ENCODE measurements around the gene TMEM117.
"Not testable (repeated sequence)": the region's sequence is repeated elsewhere in the genome, so short reads cannot be mapped to it uniquely, and the experiment has no call there.

Gene TMEM117

DNA sequence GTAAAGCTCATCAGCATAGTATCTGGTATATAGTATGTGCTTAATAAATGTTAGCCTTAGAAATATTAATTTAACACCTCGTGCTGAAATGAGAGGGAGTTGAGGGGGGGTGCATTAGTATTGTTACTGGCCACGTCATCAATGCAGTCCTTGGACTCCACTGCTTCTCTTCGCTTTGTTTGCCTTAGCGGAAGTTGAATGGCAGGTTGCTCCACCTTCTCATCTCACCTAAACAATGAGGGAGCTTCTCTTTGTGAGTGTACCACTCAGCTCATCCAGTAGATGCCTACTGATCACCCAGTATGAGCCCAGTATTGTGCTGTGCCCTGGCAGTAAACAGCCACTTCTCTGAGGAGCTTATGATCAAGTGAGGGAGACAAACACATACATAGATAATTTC, 4.5 kb downstream of the TMEM117 start:
- DNase-seq (ENCODE audit: low read depth in 2 of 2) = no peak

DNA sequence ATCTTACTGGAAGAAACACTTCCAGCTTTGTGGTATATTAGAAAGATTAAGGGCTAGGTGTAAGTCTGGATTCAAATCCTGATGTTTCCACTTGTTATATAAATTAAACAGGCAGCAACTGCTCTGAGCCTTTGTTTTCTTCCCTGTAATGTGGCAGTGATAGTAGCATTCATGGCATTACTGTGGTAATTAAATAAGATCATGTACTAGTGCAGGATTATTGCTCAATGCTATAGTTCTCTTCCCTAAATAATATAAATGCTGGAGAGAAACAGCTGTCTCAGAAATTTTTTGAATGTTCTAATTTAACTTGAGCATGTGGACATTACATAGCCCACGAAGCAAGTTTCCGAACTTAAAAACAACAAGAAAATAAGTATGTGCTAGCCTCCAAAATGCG, 5.4 kb downstream of the TMEM117 start:
- DNase-seq (ENCODE audit: low read depth in 2 of 2) = no peak

DNA sequence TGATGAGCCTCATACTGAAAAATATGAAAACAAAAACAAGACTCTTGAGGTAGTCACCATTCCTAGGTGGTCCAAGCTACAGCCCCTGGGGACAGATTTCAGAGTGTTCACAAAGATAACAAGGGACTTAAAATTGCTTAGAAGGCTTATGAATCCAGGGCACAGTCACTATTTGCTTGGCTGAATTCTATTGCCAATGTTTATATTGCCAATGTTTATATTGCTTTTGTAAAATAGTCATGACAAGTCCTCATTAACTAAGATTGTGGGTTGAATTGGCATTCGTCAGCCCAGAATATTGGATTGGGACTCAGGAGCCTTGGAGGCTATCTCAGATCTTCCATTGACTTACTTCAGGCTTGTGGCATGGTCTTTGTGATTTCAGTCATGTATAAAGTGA, 6.4 kb downstream of the TMEM117 start:
- no peak for DNase-seq (ENCODE audit: low read depth in 2 of 2)

DNA sequence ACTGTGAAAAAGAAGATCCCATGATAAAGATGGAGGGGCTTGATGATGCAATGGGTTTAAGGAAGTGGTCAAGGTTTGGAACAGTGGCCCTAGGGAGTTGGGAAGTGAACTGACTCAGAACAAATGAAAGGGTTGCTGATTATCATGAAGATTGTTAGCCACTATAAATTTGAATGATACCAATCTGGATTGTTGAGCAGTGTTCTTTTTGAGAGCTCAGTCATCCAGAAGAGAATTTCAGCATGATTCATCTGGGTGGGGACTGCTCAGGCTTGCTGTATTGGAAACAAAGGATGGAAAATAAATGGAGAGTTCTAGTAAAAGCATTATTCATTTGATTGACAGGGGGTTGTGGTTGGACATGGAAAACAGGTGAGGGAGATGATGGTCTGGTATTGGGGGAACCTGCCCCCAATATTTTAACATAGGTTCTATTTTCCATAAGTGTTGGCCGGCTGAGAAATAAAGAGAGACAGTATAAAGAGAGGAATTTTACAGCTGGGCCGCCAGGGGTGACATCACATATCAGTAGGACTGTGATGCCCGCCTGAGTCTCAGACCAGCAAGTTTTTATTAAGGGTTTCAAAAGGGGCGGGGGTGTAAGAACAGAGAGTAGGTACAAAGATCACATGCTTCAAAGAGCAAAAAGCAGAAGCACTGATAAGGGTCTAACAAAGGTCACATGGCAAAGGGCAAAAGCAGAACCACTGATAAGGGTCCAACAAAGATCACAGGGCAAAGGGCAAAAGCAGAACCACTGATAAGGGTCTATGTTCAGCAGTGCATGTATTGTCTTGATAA, 11.7 kb downstream of the TMEM117 start:
- DNase-seq (ENCODE audit: low read depth in 2 of 2) = not testable (repeated sequence)

DNA sequence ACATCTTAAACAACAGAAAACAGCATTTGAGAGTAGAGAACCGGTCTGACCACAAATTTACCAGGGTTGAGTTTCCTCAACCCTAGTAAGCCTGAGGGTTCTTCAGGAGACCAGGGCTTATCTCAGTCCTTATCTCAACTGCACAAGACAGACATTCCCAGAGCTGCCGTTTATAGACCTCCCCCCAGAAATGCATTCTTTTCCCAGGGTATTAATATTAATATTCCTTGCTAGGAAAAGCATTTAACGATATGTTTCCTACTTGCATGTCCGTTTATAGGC, 12.3 kb downstream of the TMEM117 start:
- DNase-seq (ENCODE audit: low read depth in 2 of 2) = no peak

DNA sequence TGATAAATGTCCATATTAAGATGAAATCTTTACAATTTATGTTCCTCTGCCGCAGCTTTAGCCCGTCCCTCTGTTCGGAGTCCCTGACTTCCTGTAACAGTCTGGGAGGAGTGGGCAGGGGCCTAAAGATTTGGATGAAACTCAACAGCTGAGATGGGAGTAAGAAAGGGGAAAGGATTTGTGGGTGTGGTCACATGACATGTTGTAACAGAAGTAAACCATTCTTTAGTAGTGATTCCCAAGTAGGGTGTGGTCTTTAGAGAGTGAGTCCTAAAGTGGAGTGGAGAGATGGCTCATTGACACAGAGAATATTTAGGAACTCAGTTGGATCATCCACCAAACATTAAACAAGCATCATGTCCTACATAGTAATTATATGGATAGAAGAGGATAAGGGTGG, 12.9 kb downstream of the TMEM117 start:
- DNase-seq (ENCODE audit: low read depth in 2 of 2) = no peak

DNA sequence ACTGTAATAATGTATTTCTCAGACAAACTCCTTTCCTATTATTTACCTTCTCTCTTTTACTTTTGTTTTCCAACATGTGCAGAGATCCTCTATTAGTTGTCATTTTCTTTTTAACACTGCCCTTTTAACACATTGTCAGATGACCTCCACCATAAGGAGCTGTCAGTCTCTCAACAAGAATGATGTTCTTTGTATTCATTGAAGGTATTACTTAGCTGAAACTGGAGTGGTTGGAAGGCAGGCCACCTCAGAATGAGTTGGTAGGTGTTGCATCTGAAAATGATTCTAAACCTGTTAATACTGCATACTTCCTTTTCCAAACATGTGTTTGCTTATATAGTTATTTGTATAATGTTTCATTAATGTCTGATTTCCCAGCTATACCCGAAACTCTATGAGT, 16.9 kb downstream of the TMEM117 start:
- DNase-seq (ENCODE audit: low read depth in 2 of 2) = no peak

DNA sequence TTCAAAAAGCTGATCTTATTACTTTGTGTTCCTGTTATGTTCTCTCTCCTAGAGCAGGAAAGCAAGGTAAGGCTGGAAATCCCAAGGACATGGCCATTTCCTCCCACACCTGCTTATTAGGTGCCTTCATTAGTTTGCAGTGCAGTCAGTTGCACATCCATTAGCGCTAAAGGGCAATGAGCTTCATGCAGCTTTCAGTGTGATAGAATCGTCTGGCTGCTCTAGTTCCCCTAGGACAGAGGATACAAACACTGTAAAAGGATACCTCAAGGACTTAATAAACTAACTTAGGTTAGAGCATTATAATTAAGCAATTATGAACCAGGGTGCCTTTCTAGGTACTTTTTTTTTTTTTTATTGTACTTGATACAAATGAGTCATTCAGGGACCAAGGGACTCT, 21.1 kb downstream of the TMEM117 start:
- no peak for DNase-seq (ENCODE audit: low read depth in 2 of 2)

DNA sequence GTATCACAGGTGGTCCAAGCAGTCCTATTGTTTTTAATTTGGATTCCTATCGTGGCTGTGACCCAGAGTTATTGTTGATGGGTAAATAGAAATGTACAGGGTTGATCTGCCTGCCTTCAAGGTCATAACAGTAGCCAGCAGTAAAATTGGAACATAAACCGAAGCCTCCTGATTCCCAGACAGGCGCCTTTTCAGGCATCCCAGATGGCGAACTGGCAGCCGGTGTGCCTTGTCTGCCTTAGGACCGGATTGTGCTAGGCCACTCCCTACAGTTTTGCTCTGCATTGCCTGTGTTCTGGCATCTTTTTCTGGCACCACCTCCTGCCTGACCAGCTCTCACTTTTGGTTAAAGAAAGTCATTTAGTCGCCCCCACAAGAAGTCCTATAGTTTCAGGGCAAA, 22.2 kb downstream of the TMEM117 start:
- DNase-seq (ENCODE audit: low read depth in 2 of 2) = no peak

DNA sequence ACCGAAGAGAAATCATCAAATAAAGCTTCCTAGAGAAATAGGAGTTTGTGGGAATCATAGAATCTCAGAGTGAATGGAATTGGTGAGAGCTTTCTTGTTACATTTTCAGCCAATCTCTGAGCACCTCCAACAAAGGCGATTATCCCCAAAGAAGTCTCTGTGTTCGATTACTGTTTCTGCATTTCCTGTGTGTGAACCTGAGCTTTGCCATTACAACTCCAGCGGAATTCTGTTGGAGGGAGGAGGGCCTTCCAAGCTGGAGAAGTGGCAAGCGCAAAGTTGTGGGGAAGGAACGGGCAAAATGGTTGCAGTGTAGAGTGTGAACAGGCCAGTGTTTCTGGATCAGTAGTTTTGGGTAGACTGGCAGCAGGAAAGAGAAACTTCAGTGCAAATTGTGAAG, 23.1 kb downstream of the TMEM117 start:
- no peak for DNase-seq (ENCODE audit: low read depth in 2 of 2)

DNA sequence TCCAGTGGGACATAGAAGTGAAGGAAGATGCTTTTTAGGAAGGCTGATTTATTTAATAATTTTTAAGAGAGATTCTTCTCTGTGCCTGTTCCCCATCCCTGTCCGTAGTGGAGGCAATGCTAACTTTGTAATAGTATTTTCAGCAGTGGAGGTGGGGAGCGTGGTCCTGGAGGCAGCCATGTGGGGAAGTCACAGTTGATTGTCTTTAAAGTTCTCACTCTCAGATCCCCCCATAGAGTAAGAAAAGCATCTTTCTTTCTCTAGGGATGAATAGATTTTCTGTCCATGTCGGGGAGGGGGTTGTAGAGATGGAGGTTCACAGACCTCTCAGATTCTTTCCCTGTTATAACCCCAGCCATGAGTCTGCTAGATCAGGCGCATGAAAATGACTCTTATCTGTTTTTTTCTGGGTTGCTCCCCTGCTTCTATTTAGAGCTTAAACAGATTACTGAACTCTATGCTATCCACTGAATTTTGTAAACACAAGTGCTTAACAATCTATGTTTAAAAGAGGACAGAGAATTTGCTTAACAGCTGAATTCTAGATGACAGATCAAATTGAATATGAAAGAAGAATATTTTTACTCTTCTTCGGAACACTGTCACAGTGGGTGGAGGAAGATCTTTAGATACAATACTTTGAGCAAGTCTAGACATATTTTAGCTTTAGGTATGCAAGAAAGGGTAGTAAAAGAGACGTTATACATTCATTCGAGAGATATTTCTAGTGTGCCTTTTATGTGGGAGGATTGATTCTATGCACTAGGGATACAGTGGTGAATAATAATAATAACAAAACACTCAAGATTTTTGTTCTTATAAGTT, 25.3 kb downstream of the TMEM117 start:
- DNase-seq (ENCODE audit: low read depth in 2 of 2) = no peak

DNA sequence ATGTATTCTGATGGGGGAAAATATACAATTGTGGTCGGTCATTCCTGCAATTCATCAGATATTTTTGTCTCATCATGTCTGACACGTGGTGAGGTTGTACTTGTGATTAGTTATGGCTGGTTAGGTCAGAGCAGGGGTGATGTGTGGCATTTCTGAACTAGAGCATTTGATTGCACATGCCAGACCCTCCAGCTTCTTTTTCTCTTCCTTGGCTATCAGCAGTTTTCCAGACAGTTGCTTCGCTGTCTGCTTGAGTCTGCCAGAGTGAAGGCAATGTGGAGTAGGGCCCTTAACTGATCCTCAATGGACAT, 25.9 kb downstream of the TMEM117 start:
- no peak for DNase-seq (ENCODE audit: low read depth in 2 of 2)

DNA sequence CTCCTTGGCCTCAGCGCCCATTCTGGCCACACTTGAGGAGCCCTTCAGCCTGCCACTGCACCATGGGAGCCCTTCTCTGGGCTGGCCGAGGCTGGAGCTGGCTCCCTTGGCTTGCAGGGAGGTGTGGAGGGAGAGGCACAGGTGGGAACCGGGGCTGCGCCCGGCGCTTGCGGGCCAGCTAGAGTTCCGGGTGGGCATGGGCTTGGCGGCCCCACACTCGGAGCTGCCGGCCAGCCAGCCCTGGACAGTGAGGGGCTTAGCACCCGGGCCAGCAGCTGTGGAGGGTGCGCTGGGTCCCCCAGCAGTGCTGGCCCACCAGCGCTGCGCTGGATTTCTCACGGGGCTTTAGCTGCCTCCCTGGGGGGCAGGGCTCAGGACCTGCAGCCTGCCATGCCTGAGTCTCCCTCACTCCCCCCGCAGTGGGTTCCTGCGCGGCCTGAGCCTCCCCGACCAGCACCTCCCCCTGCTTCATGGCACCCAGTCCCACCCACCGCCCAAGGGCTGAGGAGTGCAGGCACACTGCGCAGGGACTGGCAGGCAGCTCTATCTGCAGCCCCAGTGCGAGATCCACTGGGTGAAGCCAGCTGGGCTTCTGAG, 28.0 kb downstream of the TMEM117 start:
- DNase-seq (ENCODE audit: low read depth in 2 of 2) = no peak

DNA sequence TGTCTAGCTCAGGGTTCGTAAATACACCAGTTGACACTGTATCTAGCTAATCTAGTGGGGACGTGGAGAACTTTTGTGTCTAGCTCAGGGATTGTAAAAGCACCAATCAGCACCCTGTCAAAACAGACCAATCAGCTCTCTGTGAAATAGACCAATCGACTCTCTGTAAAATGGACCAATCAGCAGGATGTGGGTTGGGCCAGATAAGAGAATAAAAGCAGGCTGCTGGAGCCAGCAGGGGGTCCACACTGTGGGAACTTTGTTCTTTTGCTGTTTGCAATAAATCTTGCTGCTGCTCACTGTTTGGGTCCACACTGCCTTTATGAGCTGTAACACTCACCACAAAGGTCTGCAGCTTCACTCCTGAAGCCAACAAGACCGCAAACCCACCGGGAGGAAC, 28.7 kb downstream of the TMEM117 start:
- not testable (repeated sequence) for DNase-seq (ENCODE audit: low read depth in 2 of 2)

DNA sequence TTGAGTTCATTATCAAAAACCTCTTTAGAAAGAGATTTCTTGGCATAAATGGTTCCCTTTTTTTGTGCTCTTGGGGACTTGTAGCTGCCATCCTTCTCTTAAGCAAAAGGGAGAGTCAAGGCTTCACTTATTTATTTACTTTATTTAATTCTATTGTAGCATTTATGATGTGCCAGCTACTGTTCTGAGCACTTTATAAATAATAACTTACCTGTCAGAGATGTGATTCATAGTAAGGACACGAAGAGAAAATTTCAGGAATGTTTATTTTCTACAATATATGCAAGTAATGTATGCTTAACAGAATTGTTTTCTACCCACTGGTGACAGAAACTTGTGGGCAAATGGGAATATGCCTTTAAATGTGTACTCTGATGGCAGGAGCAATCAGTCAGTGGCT, 33.3 kb downstream of the TMEM117 start:
- DNase-seq (ENCODE audit: low read depth in 2 of 2) = no peak

DNA sequence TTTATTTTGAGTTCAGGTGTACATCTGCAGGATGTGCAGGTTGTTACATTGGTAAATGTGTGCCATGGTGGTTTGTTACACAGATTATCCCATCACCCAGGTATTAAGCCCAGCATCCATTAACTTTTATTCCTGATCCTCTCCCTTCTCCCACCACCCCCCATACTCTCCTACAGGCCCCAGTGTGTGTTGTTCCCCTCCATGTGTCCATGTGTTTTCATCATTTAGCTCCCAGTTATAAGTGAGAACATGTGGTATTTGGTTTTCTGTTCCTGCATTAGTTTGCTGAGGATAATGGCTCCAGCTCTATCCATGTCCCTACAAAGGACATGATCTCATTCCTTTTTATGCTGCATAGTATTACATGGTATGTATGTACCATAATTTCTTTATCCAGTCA, 33.9 kb downstream of the TMEM117 start:
- DNase-seq (ENCODE audit: low read depth in 2 of 2) = not testable (repeated sequence)

DNA sequence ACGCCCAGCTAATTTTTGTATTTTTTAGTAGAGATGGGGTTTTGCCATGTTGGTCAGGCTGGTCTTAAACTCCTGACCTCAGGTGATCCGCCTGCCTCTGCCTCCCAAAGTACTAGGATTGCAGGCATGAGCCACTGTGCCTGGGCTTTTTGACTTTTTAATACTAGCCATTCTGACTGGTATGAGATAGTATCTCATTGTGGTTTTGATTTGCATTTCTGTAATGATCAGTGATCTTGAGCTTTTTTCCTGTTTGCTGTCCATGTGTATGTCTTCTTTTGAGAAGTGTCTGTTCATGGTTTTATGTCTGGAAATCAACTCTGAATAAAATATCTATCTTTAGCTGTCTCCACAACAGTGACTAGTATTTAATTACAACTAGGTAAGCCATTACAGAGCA, 35.4 kb downstream of the TMEM117 start:
- DNase-seq (ENCODE audit: low read depth in 2 of 2) = not testable (repeated sequence)

DNA sequence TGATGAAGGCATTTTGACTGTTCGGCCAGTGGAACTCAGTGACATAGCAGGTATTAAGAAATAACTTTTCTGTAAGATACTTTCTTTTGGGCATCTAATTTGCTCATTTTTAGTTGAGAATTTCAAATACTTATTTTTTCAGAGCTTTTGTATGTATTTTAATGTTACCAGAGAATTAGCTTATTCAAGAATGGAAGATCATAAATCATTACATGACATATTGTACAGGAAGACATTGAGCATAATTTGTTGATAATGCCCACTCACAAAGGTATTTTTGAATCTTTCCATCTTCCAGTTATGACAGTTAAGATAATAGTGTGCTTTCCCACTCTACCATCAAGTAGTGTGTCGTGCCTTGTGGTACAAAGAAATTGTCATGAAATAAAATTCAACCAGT, 36.5 kb downstream of the TMEM117 start:
- DNase-seq (ENCODE audit: low read depth in 2 of 2) = no peak

DNA sequence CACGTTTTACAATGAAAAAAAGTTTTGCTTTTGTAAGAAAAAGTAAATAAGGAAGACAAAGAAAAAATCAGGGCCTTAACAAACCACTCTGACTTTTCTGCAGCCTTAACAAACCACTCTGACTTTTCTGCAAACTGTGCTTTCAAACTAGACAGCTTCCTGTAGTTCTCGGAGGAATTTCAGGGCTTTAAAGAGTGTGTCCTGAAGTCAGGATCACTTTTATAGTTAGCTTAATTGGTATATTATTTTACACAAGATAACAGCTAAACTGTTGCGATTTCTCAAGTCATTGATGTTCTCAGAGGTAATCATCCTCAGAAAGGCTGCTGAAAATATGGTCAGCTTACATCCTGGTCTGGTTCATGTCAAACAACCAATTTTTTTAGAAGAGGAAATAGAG, 42.2 kb downstream of the TMEM117 start:
- no peak for DNase-seq (ENCODE audit: low read depth in 2 of 2)

DNA sequence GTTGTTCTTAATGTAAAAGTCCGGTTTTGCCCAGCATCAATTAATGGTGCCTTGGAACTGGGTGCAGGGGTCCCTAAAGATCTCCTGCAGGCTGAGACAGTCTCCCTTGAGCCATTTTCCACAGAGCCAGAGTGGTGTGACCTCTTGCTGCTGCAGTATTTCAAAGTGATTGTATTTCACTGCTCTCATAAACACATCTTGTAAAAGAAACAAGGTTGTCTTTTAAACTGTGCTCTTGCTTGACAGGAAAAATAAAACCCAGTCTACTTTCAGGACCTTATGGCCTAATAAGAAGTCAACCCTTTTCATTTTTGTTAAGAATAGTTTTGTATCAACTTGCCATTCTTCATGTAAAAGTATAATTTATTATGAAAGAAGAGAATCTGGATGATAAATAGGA, 44.7 kb downstream of the TMEM117 start:
- no peak for DNase-seq (ENCODE audit: low read depth in 2 of 2)

DNA sequence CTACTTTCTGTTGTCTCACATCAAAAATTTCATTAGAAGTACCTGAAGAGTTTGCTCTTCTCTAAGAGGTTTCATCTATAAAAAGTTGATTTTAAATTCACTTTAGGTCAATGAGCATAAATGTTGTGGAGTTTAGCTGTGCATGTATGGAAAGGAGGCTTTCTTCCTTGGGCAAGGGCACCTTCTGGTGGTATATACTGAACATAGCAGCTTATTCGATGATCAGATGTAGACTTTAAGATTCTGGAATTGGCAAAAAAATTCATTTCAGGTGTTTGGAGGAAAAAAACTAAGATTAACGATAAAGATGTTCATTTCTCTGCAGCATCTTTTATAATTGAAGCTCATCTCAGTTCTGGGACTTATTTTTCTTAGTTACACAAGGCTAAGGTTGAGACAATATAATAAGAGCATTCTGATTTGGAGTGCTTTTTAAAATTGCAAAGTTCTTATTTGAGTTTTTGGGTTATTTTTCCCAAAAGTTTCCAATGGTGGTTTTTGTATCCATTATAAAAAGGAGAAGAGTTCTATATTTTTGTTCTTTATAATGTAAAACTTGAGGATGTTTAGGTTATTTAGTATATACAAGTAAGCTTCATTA, 46.8 kb downstream of the TMEM117 start:
- DNase-seq (ENCODE audit: low read depth in 2 of 2) = no peak

DNA sequence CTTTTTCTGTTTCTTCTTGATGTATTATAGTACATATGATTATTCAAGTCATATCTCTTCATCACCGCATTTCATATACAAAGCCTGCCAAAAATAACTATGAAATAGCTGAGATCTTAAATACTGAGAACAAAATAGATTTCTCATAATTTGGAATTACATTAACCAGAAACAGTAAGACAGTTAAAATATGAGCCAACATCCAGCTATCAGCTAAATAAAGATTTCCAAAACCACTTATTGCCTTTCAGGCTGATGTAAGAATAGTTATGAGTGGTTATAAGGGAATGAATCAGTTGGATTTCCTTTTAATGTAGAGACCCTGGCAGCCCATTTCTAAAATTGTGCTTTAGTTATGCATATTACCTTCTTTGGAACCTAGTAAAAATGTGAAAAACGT, 47.4 kb downstream of the TMEM117 start:
- no peak for DNase-seq (ENCODE audit: low read depth in 2 of 2)

DNA sequence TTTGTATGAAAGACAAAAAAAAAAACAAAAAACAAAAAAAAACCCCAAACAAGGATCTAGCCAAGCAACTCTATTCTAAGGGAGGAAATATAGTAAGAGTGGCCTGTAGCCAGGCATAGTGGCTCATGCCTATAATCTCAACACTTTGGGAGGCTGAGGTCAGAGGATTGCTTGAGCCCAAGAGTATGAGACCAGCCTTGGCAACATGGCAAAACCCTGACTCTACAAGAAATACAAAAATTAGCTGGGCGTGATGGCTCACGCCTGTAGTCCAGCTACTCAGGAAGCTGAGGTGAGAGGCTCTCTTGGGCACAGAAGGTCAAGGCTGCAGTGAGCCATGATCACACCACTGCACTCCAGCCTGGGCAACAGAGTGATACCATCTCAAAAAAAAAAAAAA, 47.9 kb downstream of the TMEM117 start:
- DNase-seq (ENCODE audit: low read depth in 2 of 2) = no peak
